Nephron (organoid): Measurements from ENCODE around the gene SEMA3A.
"Not testable (repeated sequence)": the region's sequence is repeated elsewhere in the genome, so short reads cannot be mapped to it uniquely, and the experiment has no call there.

ENCODE experiments used
- H3K27ac Mint-ChIP-seq, 3 experiments: 2 replicates each; pipeline ENCODE4 v1.8.0; 2020; ENCODE audit warnings: mixed read lengths in 3 of 3, mild to moderate bottlenecking in 2 of 3, moderate library complexity in 1 of 3
- H3K27me3 Mint-ChIP-seq: 2 replicates; pipeline ENCODE4 v1.8.0; 2021; ENCODE audit warnings: low read depth, mild to moderate bottlenecking, moderate library complexity, mixed read lengths
- H3K36me3 Mint-ChIP-seq: 2 replicates; pipeline ENCODE4 v1.8.0; 2020; ENCODE audit warnings: low read depth, mixed read lengths
- H3K4me1 Mint-ChIP-seq: 2 replicates; pipeline ENCODE4 v1.8.0; 2020; ENCODE audit warnings: mixed read lengths
- H3K4me3 Mint-ChIP-seq, 3 experiments: 2 replicates each; pipeline ENCODE4 v1.8.0; 2020; ENCODE audit warnings: mild to moderate bottlenecking in 3 of 3, mixed read lengths in 3 of 3, moderate library complexity in 2 of 3
- H3K9me3 Mint-ChIP-seq: 2 replicates; pipeline ENCODE4 v1.8.0; 2020; ENCODE audit warnings: mixed read lengths
- TF ChIP-seq, protein P1 (sequence below), 3 experiments: fragments of 200-600 bp; sonication (generic); IDR thresholded peaks; one replicate each; pipeline ENCODE4 v1.5.0; 2021; ENCODE audit warnings: antibody characterized with exemption in 3 of 3; ENCODE audit not compliant: unreplicated experiment in 3 of 3

SEMA3A gene

DNA sequence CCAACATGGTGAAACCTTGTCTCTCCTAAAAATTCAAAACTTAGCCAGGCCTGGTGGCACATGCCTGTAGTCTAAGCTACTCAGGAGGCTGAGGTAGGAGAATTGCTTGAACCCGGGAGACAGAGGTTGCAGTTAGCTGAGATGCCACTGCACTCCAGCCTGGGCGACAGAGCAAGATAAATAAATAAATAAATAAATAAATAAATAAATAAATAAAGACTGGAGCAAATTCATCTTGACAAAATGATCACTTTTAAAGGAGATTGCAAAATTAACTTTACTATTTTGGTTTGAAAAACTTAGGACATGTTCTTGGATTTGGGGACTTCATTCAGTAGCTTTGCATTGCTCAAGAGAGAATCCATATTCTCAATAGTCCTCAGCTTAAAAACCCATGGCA is 137.0 kb downstream of the SEMA3A start:
- no peak overlapping the region for H3K4me3 Mint-ChIP-seq
- H3K27me3 Mint-ChIP-seq = no peaks in the 10 kb centered on the region
- H3K36me3 Mint-ChIP-seq = peaks cover 22% of the 10 kb centered on the region
- TF ChIP-seq, protein P1, sequence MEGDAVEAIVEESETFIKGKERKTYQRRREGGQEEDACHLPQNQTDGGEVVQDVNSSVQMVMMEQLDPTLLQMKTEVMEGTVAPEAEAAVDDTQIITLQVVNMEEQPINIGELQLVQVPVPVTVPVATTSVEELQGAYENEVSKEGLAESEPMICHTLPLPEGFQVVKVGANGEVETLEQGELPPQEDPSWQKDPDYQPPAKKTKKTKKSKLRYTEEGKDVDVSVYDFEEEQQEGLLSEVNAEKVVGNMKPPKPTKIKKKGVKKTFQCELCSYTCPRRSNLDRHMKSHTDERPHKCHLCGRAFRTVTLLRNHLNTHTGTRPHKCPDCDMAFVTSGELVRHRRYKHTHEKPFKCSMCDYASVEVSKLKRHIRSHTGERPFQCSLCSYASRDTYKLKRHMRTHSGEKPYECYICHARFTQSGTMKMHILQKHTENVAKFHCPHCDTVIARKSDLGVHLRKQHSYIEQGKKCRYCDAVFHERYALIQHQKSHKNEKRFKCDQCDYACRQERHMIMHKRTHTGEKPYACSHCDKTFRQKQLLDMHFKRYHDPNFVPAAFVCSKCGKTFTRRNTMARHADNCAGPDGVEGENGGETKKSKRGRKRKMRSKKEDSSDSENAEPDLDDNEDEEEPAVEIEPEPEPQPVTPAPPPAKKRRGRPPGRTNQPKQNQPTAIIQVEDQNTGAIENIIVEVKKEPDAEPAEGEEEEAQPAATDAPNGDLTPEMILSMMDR (IDR thresholded peaks at IDR 0.05; ENCODE audit: unreplicated experiment in 3 of 3) = no peak
- no peak overlapping the region for H3K27ac Mint-ChIP-seq
- peaks cover 7% of the 10 kb centered on the region for H3K9me3 Mint-ChIP-seq
- H3K4me1 Mint-ChIP-seq = no peaks in the 10 kb centered on the region

GRCh38 chr7:84055904-84056605 is 138.5 kb downstream of the SEMA3A start:
- Mint-ChIP-seq H3K27me3 (no peaks in the 10 kb centered on the region), H3K27ac (peak overlapping the region in 1 of 3 experiments; percentile 25), H3K9me3 (peaks cover 7% of the 10 kb centered on the region), H3K4me3 (no peak overlapping the region), H3K4me1 (no peaks in the 10 kb centered on the region), H3K36me3 (peaks cover 22% of the 10 kb centered on the region)
- TF ChIP-seq, protein P1 (IDR thresholded peaks at IDR 0.05; ENCODE audit: unreplicated experiment in 3 of 3) = no peak

- peaks cover 22% of the 10 kb centered on the region for H3K36me3 Mint-ChIP-seq
- not testable (repeated sequence) for H3K9me3 Mint-ChIP-seq, H3K27ac Mint-ChIP-seq, H3K4me1 Mint-ChIP-seq, H3K4me3 Mint-ChIP-seq, H3K27me3 Mint-ChIP-seq
These were observed 139.4 kb downstream of the SEMA3A start for GRCh38 chr7:84055199-84055598.

- H3K4me3 Mint-ChIP-seq = no peak overlapping the region
- no peaks in the 10 kb centered on the region for H3K27me3 Mint-ChIP-seq
- H3K27ac Mint-ChIP-seq = no peak overlapping the region
- no peaks in the 10 kb centered on the region for H3K9me3 Mint-ChIP-seq
- TF ChIP-seq, protein P1 (IDR thresholded peaks at IDR 0.05; ENCODE audit: unreplicated experiment in 3 of 3) = no peak
- peaks cover 18% of the 10 kb centered on the region for H3K36me3 Mint-ChIP-seq
- peaks cover 5% of the 10 kb centered on the region for H3K4me1 Mint-ChIP-seq
These were observed 145.3 kb downstream of the SEMA3A start for GRCh38 chr7:84049071-84049836.

DNA sequence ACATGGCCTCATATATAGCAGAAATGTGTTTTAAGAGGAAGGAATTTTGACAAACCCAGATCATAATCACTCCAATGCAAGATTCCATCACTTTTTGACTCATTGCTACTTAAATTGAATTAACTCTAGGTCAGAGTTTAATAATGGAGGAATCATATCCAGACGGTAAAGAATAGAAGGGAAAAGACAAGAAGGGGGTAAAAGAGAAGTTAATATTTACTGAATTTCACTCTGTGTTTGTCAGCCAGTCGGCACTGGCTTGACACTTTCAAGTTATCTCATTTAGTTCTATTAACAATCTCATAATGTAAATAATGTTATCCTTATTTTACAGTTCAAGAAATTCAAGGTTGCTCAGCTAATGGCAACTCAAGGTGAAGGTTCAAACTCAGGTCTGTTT is 147.5 kb downstream of the SEMA3A start:
- H3K4me3 Mint-ChIP-seq = no peak overlapping the region
- H3K27ac Mint-ChIP-seq = no peak overlapping the region
- H3K27me3 Mint-ChIP-seq = no peaks in the 10 kb centered on the region
- no peaks in the 10 kb centered on the region for H3K9me3 Mint-ChIP-seq
- TF ChIP-seq, protein P1 (IDR thresholded peaks at IDR 0.05; ENCODE audit: unreplicated experiment in 3 of 3) = no peak
- peaks cover 19% of the 10 kb centered on the region for H3K4me1 Mint-ChIP-seq
- H3K36me3 Mint-ChIP-seq = peaks cover 20% of the 10 kb centered on the region

- TF ChIP-seq, protein P1 (IDR thresholded peaks at IDR 0.05; ENCODE audit: unreplicated experiment in 3 of 3) = no peak
- Mint-ChIP-seq H3K4me3 (no peak overlapping the region), H3K36me3 (peaks cover 20% of the 10 kb centered on the region), H3K27me3 (peaks cover 3% of the 10 kb centered on the region), H3K27ac (no peak overlapping the region), H3K4me1 (peaks cover 24% of the 10 kb centered on the region), H3K9me3 (no peaks in the 10 kb centered on the region)
These were observed 149.8 kb downstream of the SEMA3A start for GRCh38 chr7:84044834-84045233.
